ENCODE measurements around the gene MSTO1. TPM values are rescaled to one million over a fixed set of nuclear protein-coding genes. Genes with fewer than 3 reads are reported as not detected.

The MSTO1 gene
- total and polyA plus RNA-seq, 2 of the 4 experiments (the other 2 are of a cell fraction), result 21.7 to 38.3 TPM

GRCh38 chr1:155570593-155570990 is 39.4 kb upstream of the MSTO1 start:
- H3K23ac ChIP-seq (ENCODE audit: low read depth, low read length), result no peak overlapping the region
- H4K8ac ChIP-seq (ENCODE audit: low read depth in 2 of 2, low read length in 2 of 2), result no peak overlapping the region
- no peak overlapping the region for H3K56ac ChIP-seq (ENCODE audit: extremely low read depth, insufficient read depth, low read length)
- H2BK15ac ChIP-seq (ENCODE audit: low read depth, low read length), result no peak overlapping the region
- no peak overlapping the region for H2AK5ac ChIP-seq (ENCODE audit: low read depth, low read length)
- ChIA-PET CTCF (no interaction called here), POLR2A (ENCODE audit: unreplicated experiment) (no interaction called here)
- peaks cover 11% of the 10 kb centered on the region; the same call in 1 of the 2 replicates for H4K20me1 ChIP-seq (ENCODE audit: insufficient read depth, low read length)
- H2BK5ac ChIP-seq (ENCODE audit: low read depth, low read length, poor library complexity, severe bottlenecking), result no peak overlapping the region
- peaks cover 7% of the 10 kb centered on the region; the same call in 1 of the 2 replicates for H3K9me1 ChIP-seq (ENCODE audit: insufficient read depth, low read length)
- no peak overlapping the region for H2BK20ac ChIP-seq (ENCODE audit: low read depth, low read length)
- no peak overlapping the region for H4K5ac ChIP-seq (ENCODE audit: low read depth, low read length)
- H3K14ac ChIP-seq (replicated peaks; ENCODE audit: low read depth, low read length), result no peak overlapping the region
- H3K9me3 ChIP-seq (ENCODE audit: control insufficient read depth, insufficient read depth, low read length), result no peaks in the 10 kb centered on the region
- no peak overlapping the region for H3K9ac ChIP-seq (ENCODE audit: low read depth, low read length)
- in situ Hi-C loops (cut with MboI; ENCODE audit: low sequenced_read_pairs) (no loop called here), intact Hi-C loops (cut with micrococcal nuclease) (no loop called here), dilution Hi-C loops (cut with HindIII; ENCODE audit: low sequenced_read_pairs, unreplicated experiment) (no loop called here)
- no CpG with 5 or more reads among the region's 4 CpGs for WGBS, 2 experiments (ENCODE audit: extremely low coverage in 2 of 2, insufficient read length in 1 of 2)
- no peak overlapping the region for H2AK9ac ChIP-seq (replicated peaks; ENCODE audit: low read depth, low read length, poor library complexity)
- H2BK120ac ChIP-seq (ENCODE audit: low read depth, low read length), result no peak overlapping the region
- H3K27ac ChIP-seq (ENCODE audit: insufficient read depth, low read length), result no peak overlapping the region
- no peak overlapping the region for H3K4me3 ChIP-seq (ENCODE audit: insufficient read depth, low read depth, low read length)
- H3K79me1 ChIP-seq (ENCODE audit: low read depth in 1 of 2, low read length in 2 of 2), result peaks cover 24 to 50% of the 10 kb centered on the region in 2 experiments; a peak in 3 of 4 replicates
- TF ChIP-seq POLR2A (IDR thresholded peaks at IDR 0.05; ENCODE audit: low read depth, low read length) (no peak), MXI1 (IDR thresholded peaks at IDR 0.05; ENCODE audit: borderline replicate concordance, low read depth, low read length) (no peak), CEBPB (IDR thresholded peaks at IDR 0.05; ENCODE audit: low read depth, low read length) (no peak), RCOR1 (IDR thresholded peaks at IDR 0.05; ENCODE audit: insufficient replicate concordance, low read length) (no peak), CHD1 (IDR thresholded peaks at IDR 0.05; ENCODE audit: low read depth, low read length) (no peak), MAFK (IDR thresholded peaks at IDR 0.05; ENCODE audit: low read depth, low read length) (no peak)
- H3K18ac ChIP-seq (ENCODE audit: low read depth, low read length), result no peak overlapping the region
- no TSS peak for BruUV-seq (replicated peaks)
- no peak overlapping the region for H2AFZ ChIP-seq (replicated peaks; ENCODE audit: low read length, poor library complexity)
- H3K36me3 ChIP-seq (ENCODE audit: control insufficient read depth, insufficient read depth, low read length), result peaks cover 4% of the 10 kb centered on the region; the same call in 1 of the 2 replicates
- no peak overlapping the region for H3K4ac ChIP-seq (ENCODE audit: low read depth, low read length)
- no peaks in the 10 kb centered on the region for H3K27me3 ChIP-seq (ENCODE audit: control insufficient read depth, insufficient read depth, low read length)
- no peak for ATAC-seq (ENCODE audit: low read depth)
- H4K91ac ChIP-seq (ENCODE audit: insufficient read depth, low read depth, low read length), result no peak overlapping the region
- H3K4me2 ChIP-seq (ENCODE audit: low read depth, low read length), result no peak overlapping the region
- H3K4me1 ChIP-seq (ENCODE audit: control insufficient read depth, insufficient read depth, low read length), result no peaks in the 10 kb centered on the region
- DNase-seq, result no peak

Data from IMR-90 (cell line).